ENCODE measurements around the gene FRMD4A. TPM values are rescaled to one million over a fixed set of nuclear protein-coding genes. Genes with fewer than 3 reads are reported as not detected.
A peak's percentile ranks its signal among the peaks of the same experiment; 100 is the strongest.

The FRMD4A gene
- total RNA-seq, 4 donors from 2014 or later = 4.0 to 12.7 (median 5.6) TPM

- Histone ChIP-seq H3K4me3 (no peak overlapping the region), H3K27me3 (no peaks in the 10 kb centered on the region), H3K4me1 (peaks cover 9 to 39% (median 23%) of the 10 kb centered on the region in 4 donors), H3K9me3 (no peaks in the 10 kb centered on the region), H3K36me3 (no peaks in the 10 kb centered on the region), H3K27ac (no peak overlapping the region)
- in situ Hi-C loops (cut with MboI; ENCODE audit: low pct_ligation_motif_present in 1 of 4, low pct_unique_long_range_greater_than_20kb in 1 of 4, low sequenced_read_pairs in 3 of 4) (no loop called here), intact Hi-C loops (cut with DNase I; ENCODE audit: low total_unique reads) (no loop called here)
- DNase-seq = no peak
- no peak for TF ChIP-seq POLR2A (IDR thresholded peaks at IDR 0.05)
- TF ChIP-seq CTCF (IDR thresholded peaks at IDR 0.05) = no peak
- no peak for TF ChIP-seq EP300 (IDR thresholded peaks at IDR 0.05; ENCODE audit: low read depth)
- TF ChIP-seq POLR2AphosphoS5 (IDR thresholded peaks at IDR 0.05) = no peak
- WGBS, 2 donors (ENCODE audit: low coverage in 1 of 2) = 60 to 75% methylated on average over 1 to 12 of the region's 12 CpGs
These were observed 620.6 kb downstream of the FRMD4A start for GRCh38 chr10:13709931-13710650.

- no peak for DNase-seq
- peak overlapping the region in 2 of 4 donors; percentile 44 to 64 for H3K4me3 ChIP-seq
- 49 to 50% methylated on average over 8 of the region's 8 CpGs for WGBS, 2 donors (ENCODE audit: low coverage in 1 of 2)
- H3K36me3 ChIP-seq = no peaks in the 10 kb centered on the region
- in situ Hi-C loops (cut with MboI; ENCODE audit: low pct_ligation_motif_present in 1 of 4, low pct_unique_long_range_greater_than_20kb in 1 of 4, low sequenced_read_pairs in 3 of 4) (no loop called here), intact Hi-C loops (cut with DNase I; ENCODE audit: low total_unique reads) (no loop called here)
- no peak for TF ChIP-seq POLR2AphosphoS5 (IDR thresholded peaks at IDR 0.05)
- no peak for TF ChIP-seq POLR2A (IDR thresholded peaks at IDR 0.05)
- TF ChIP-seq EP300 (IDR thresholded peaks at IDR 0.05; ENCODE audit: low read depth) = no peak
- no peak for TF ChIP-seq CTCF (IDR thresholded peaks at IDR 0.05)
- H3K27ac ChIP-seq = peak overlapping the region; percentile 72 to 85 (median 82)
- no peaks in the 10 kb centered on the region for H3K27me3 ChIP-seq
- H3K4me1 ChIP-seq = peaks cover 9 to 38% (median 25%) of the 10 kb centered on the region in 4 donors
- no peaks in the 10 kb centered on the region for H3K9me3 ChIP-seq
These were observed 622.3 kb downstream of the FRMD4A start for GRCh38 chr10:13708256-13708990.

GRCh38 chr10:13707156-13707881, 623.4 kb downstream of the FRMD4A start:
- intact Hi-C loops (cut with DNase I; ENCODE audit: low total_unique reads) (no loop called here), in situ Hi-C loops (cut with MboI; ENCODE audit: low pct_ligation_motif_present in 1 of 4, low pct_unique_long_range_greater_than_20kb in 1 of 4, low sequenced_read_pairs in 3 of 4) (no loop called here)
- Histone ChIP-seq H3K4me3 (peak overlapping the region; percentile 32 to 64 (median 42)), H3K9me3 (no peaks in the 10 kb centered on the region), H3K27ac (peak overlapping the region; percentile 72 to 85 (median 82)), H3K4me1 (peaks cover 9 to 34% (median 21%) of the 10 kb centered on the region in 4 donors), H3K36me3 (no peaks in the 10 kb centered on the region), H3K27me3 (no peaks in the 10 kb centered on the region)
- TF ChIP-seq CTCF (IDR thresholded peaks at IDR 0.05) (no peak), POLR2AphosphoS5 (IDR thresholded peaks at IDR 0.05) (peak in 1 of 3 donors; percentile 49)
- peak; percentile 75 for DNase-seq
- WGBS, 2 donors (ENCODE audit: low coverage in 1 of 2) = 8% methylated on average over 7 to 26 of the region's 26 CpGs

- Histone ChIP-seq H3K36me3 (no peaks in the 10 kb centered on the region), H3K4me3 (peak overlapping the region in 3 of 4 donors; percentile 41 to 64 (median 44)), H3K27me3 (no peaks in the 10 kb centered on the region), H3K27ac (peak overlapping the region; percentile 72 to 85 (median 82)), H3K4me1 (peaks cover 9 to 34% (median 21%) of the 10 kb centered on the region in 4 donors), H3K9me3 (no peaks in the 10 kb centered on the region)
- in situ Hi-C loops (cut with MboI; ENCODE audit: low pct_ligation_motif_present in 1 of 4, low pct_unique_long_range_greater_than_20kb in 1 of 4, low sequenced_read_pairs in 3 of 4) = no loop called here
- WGBS, 2 donors (ENCODE audit: low coverage in 1 of 2) = 30 to 43% methylated on average over 2 to 10 of the region's 10 CpGs
- TF ChIP-seq EP300 (IDR thresholded peaks at IDR 0.05; ENCODE audit: low read depth) = no peak
- TF ChIP-seq CTCF (IDR thresholded peaks at IDR 0.05) = no peak
- TF ChIP-seq POLR2A (IDR thresholded peaks at IDR 0.05) = no peak
- TF ChIP-seq POLR2AphosphoS5 (IDR thresholded peaks at IDR 0.05) = no peak
- peak; percentile 20 for DNase-seq
- intact Hi-C loops (cut with DNase I; ENCODE audit: low total_unique reads) = no loop called here
These were observed 624.1 kb downstream of the FRMD4A start for GRCh38 chr10:13706604-13707003.
